GM12878 (cell line): Measurements from ENCODE around the gene FAM120B. TPM values are rescaled to one million over a fixed set of nuclear protein-coding genes. Genes with fewer than 3 reads are reported as not detected.

Experiments used
- ATAC-seq: fragments of 200-7000 bp; cut with Tn5 transposase; 3 replicates; pipeline ENCODE4 v1.9.1; 2020; ENCODE audit warnings: mild to moderate bottlenecking, moderate library complexity
- Bru-seq: library from RNA; stranded (reverse); fragments of 400-500 nt; gene quantifications from one replicate; lab custom pipeline; 2021; lab: Mats Ljungman, UMichigan
- BruChase-seq, 2 experiments: library from RNA; stranded (reverse); fragments of 400-500 nt; gene quantifications; one replicate each; lab custom pipeline; 2021; lab: Mats Ljungman, UMichigan
- BruUV-seq: library from RNA; stranded (reverse); fragments of 400-500 nt; replicated peaks from 2 replicates; lab custom pipeline; 2021; lab: Mats Ljungman, UMichigan
- CTCF ChIA-PET: fragments of 300-600 bp; sonication (Branson Sonifier 250); formaldehyde crosslinking; extraction: SDS; loops from one replicate; lab custom pipeline; 2021; ENCODE audit warnings: inconsistent platforms; lab: Yijun Ruan, JAX
- POLR2A ChIA-PET: fragments of 350-600 bp; formaldehyde crosslinking; extraction: SDS; loops from one replicate; lab custom pipeline; 2021; ENCODE audit warnings: inconsistent platforms; lab: Charles Lee
- RAD21 ChIA-PET: fragments of 300-600 bp; sonication (Branson Sonifier 250); formaldehyde crosslinking; loops from one replicate; lab custom pipeline; 2023; ENCODE audit warnings: antibody characterized with exemption; ENCODE audit not compliant: unreplicated experiment; lab: Charles Lee
- SMC1A ChIA-PET: fragments of 300-600 bp; sonication (Branson Sonifier 250); formaldehyde crosslinking; loops from one replicate; lab custom pipeline; 2023; ENCODE audit not compliant: unreplicated experiment, uncharacterized antibody; lab: Charles Lee
- DNase-seq: peaks from one replicate; pipeline ENCODE4 v3.0.0-alpha.2; 2011; ENCODE audit warnings: low read depth, low spot score
- FAIRE-seq: peaks from 3 replicates; lab custom pipeline; 2011; peaks lifted over from hg19 to GRCh38; lab: Jason Lieb, UNC
- H2AFZ ChIP-seq: 2 replicates; pipeline ENCODE4 v1.6.0; 2011; ENCODE audit warnings: low read depth, low read length, control low read depth; ENCODE audit not compliant: control insufficient read depth
- H3K27ac ChIP-seq: 2 replicates; pipeline ENCODE4 v1.5.1; 2011; ENCODE audit warnings: control low read depth; ENCODE audit not compliant: control insufficient read depth, insufficient read depth
- H3K27me3 ChIP-seq, 2 experiments: replicated peaks in 1 of 2; 2 replicates each; pipeline versions ENCODE4 v1.6.0 to v1.6.1; 2011; ENCODE audit warnings: low read length in 1 of 2; ENCODE audit not compliant: control insufficient read depth in 2 of 2, insufficient read depth in 2 of 2
- H3K36me3 ChIP-seq, 2 experiments: 2 replicates each; pipeline ENCODE4 v1.5.1; 2011; ENCODE audit warnings: low read length in 1 of 2; ENCODE audit not compliant: control insufficient read depth in 2 of 2, insufficient read depth in 2 of 2
- H3K4me1 ChIP-seq: 2 replicates; pipeline ENCODE4 v1.6.1; 2011; ENCODE audit warnings: mild to moderate bottlenecking, low read length, moderate library complexity, mixed read lengths; ENCODE audit not compliant: control insufficient read depth, insufficient read depth
- H3K4me2 ChIP-seq: 2 replicates; pipeline ENCODE4 v1.6.0; 2011; ENCODE audit warnings: control low read depth; ENCODE audit not compliant: control insufficient read depth, insufficient read depth
- H3K4me3 ChIP-seq: fragments of 200-600 bp; sonication (generic); 2 replicates; pipeline ENCODE4 v1.5.1; 2016
- H3K79me2 ChIP-seq: 2 replicates; pipeline ENCODE4 v1.6.0; 2011; ENCODE audit warnings: low read length; ENCODE audit not compliant: control insufficient read depth, insufficient read depth
- H3K9ac ChIP-seq: 2 replicates; pipeline ENCODE4 v1.8.0; 2011; ENCODE audit warnings: low read length, control low read depth, mixed read lengths; ENCODE audit not compliant: control insufficient read depth, insufficient read depth
- H3K9me3 ChIP-seq: replicated peaks from 3 replicates; pipeline ENCODE4 v1.5.1; 2011; ENCODE audit warnings: mild to moderate bottlenecking, low read length; ENCODE audit not compliant: control insufficient read depth, insufficient read depth
- H4K20me1 ChIP-seq: 2 replicates; pipeline ENCODE4 v1.6.0; 2011; ENCODE audit not compliant: control insufficient read depth, insufficient read depth
- CBFB ChIP-seq: IDR thresholded peaks from 2 replicates; pipeline ENCODE4 v1.6.1; 2016; ENCODE audit warnings: antibody characterized with exemption, low read depth
- CHD2 ChIP-seq: IDR thresholded peaks from 2 replicates; pipeline ENCODE4 v1.6.1; 2011; ENCODE audit warnings: low read depth, low read length, improper control_type of control experiment, borderline replicate concordance
- HCFC1 ChIP-seq: fragments of 150-350 bp; IDR thresholded peaks from 2 replicates; pipeline ENCODE4 v1.6.1; 2014; ENCODE audit warnings: low read length
- PAX5 ChIP-seq: IDR thresholded peaks from 2 replicates; pipeline ENCODE4 v1.6.1; 2011; ENCODE audit warnings: low read depth, low read length, borderline replicate concordance
- RCOR1 ChIP-seq: conservative IDR thresholded peaks from 2 replicates; pipeline ENCODE4 v1.6.1; 2012; ENCODE audit warnings: low read depth, low read length, improper control_type of control experiment
- RUNX3 ChIP-seq: IDR thresholded peaks from 2 replicates; pipeline ENCODE4 v1.6.1; 2012; ENCODE audit warnings: low read length, inconsistent platforms
- SIN3A ChIP-seq: IDR thresholded peaks from 2 replicates; pipeline ENCODE4 v1.6.1; 2012; ENCODE audit warnings: low read depth, low read length, improper control_type of control experiment
- TARDBP ChIP-seq: IDR thresholded peaks from 2 replicates; pipeline ENCODE4 v1.6.1; 2016; ENCODE audit warnings: borderline replicate concordance
- TCF12 ChIP-seq: IDR thresholded peaks from 2 replicates; pipeline ENCODE4 v1.6.1; 2011; ENCODE audit warnings: low read depth, mild to moderate bottlenecking, low read length
- TCF7 ChIP-seq: IDR thresholded peaks from 2 replicates; pipeline ENCODE4 v1.6.1; 2014; ENCODE audit warnings: antibody characterized with exemption, borderline replicate concordance
- WRNIP1 ChIP-seq: IDR thresholded peaks from 2 replicates; pipeline ENCODE4 v1.6.1; 2011; ENCODE audit warnings: low read depth, low read length, improper control_type of control experiment, borderline replicate concordance
- ZSCAN29 ChIP-seq: fragments of 450-650 bp; IDR thresholded peaks from 2 replicates; pipeline ENCODE4 v1.6.1; 2017; ENCODE audit warnings: mild to moderate bottlenecking, moderate library complexity
- WGBS: methylation state at CpG from one replicate; pipeline ENCODE4 v1.1.6; 2016; ENCODE audit warnings: low lambda C conversion rate; ENCODE audit not compliant: insufficient replicate concordance, insufficient coverage; ENCODE audit errors: missing lambda C conversion rate; 5-methylcytosine and 5-hydroxymethylcytosine counted together
- in situ Hi-C: fragments of 300-500 bp; cut with MboI; formaldehyde crosslinking; loops from 9 replicates; pipeline ENCODE4 v1.14.3; 2018; ENCODE audit warnings: mixed read lengths
- intact Hi-C: fragments of 100-400 bp; cut with micrococcal nuclease; formaldehyde crosslinking; loops from one replicate; pipeline ENCODE4 v1.14.2; 2022; ENCODE audit not compliant: unreplicated experiment
- long read RNA-seq, 2 experiments: library from polyadenylated mRNA; unstranded; transcript quantifications; one replicate each; pipeline ENCODE4 v2.0.0, GENCODE V29; 2019 to 2020
- polyA minus RNA-seq, 3 experiments: library from RNA; depleted of rRNA, polyadenylated mRNA; stranded (reverse); fragments of >200 nt; gene quantifications; 2 replicates each; pipeline ENCODE4 v1.2.3, GENCODE V29; 2011
- polyA plus RNA-seq, 11 experiments: library from polyadenylated mRNA; depleted of rRNA in 4 of 11; unstranded in 6 of 11; stranded (reverse) in 5 of 11; fragments of >200 nt; fragmentation: Nextera tagmentation in 4 of 11; fragmentation: Illumina TruSeq in 1 of 11; extraction: Ambion mirVana in 4 of 11; extraction: Trizol in 1 of 11; gene quantifications; 1 replicate in 1 of 11; 2 replicates in 10 of 11; pipeline versions ENCODE4 v1.2.1 to v1.2.3, GENCODE V29; 2011 to 2016; ENCODE audit warnings: inconsistent platforms in 2 of 11, missing spikeins in 2 of 11, low read depth in 1 of 11
- total RNA-seq, 4 experiments: library from RNA; depleted of rRNA in 3 of 4; stranded (reverse); fragments of >200 nt in 3 of 4; fragmentation: Illumina TruSeq in 1 of 4; extraction: Trizol in 1 of 4; gene quantifications; 2 replicates each; pipeline versions ENCODE4 v1.2.1 to v1.2.3, GENCODE V29; 2013 to 2021
- TF ChIP-seq, protein P1 (sequence below): IDR thresholded peaks from 2 replicates; pipeline ENCODE4 v1.6.1; 2012; ENCODE audit warnings: low read depth, low read length, improper control_type of control experiment
- TF ChIP-seq, protein P2 (sequence below): IDR thresholded peaks from 2 replicates; pipeline ENCODE4 v1.6.1; 2011; ENCODE audit warnings: low read depth, mild to moderate bottlenecking, low read length, moderate library complexity, borderline replicate concordance; ENCODE audit errors: extremely low read depth

The FAM120B gene
- total RNA-seq (2013; cell fraction: nucleolus; rRNA removed), result 72.4 and 76.8 TPM in 2 replicates
- 12.8 and 13.0 TPM in 2 replicates for total RNA-seq (2014; rRNA removed)
- total RNA-seq (2014; rRNA removed; fragmentation: Illumina TruSeq; extraction: Trizol), result 13.4 and 13.9 TPM in 2 replicates
- 20.2 and 20.8 TPM in 2 replicates for total RNA-seq (2021)
- polyA plus RNA-seq (2011; ENCODE audit: low read depth), result 7.8 TPM
- 13.7 TPM in 2 replicates for polyA plus RNA-seq (2011; rRNA removed)
- 11.0 and 12.8 TPM in 2 replicates for polyA plus RNA-seq (2011; cell fraction: cytosol; rRNA removed)
- polyA plus RNA-seq (2011; cell fraction: nucleus; rRNA removed), result 24.5 and 25.8 TPM in 2 replicates
- polyA plus RNA-seq (2012), result 12.2 and 14.1 TPM in 2 replicates
- polyA plus RNA-seq (2014; fragmentation: Illumina TruSeq; extraction: Trizol), result 19.6 and 24.6 TPM in 2 replicates
- polyA plus RNA-seq (2014; fragmentation: Nextera tagmentation; extraction: Ambion mirVana), result 1 to 10 TPM; 3.3 to 4.8 TPM
- 16.4 and 16.9 TPM in 2 replicates for polyA plus RNA-seq (2014; rRNA removed)
- 10 to 100 TPM; 21.1 to 21.6 TPM for polyA plus RNA-seq (2016; fragmentation: Nextera tagmentation; extraction: Ambion mirVana)
- polyA minus RNA-seq (2011; rRNA and poly(A)+ RNA removed), result 33.9 and 34.2 TPM in 2 replicates
- polyA minus RNA-seq (2011; cell fraction: cytosol; rRNA and poly(A)+ RNA removed), result 5.5 and 8.2 TPM in 2 replicates
- polyA minus RNA-seq (2011; cell fraction: nucleus; rRNA and poly(A)+ RNA removed), result 26.8 and 33.3 TPM in 2 replicates
- Bru-seq, nascent RNA, result percentile 83 among the genes with signal in this experiment
- percentile 79 among the genes with signal in this experiment for BruChase-seq, experiment 1, labeled RNA remaining after a 6-hour chase
- BruChase-seq, experiment 2, labeled RNA remaining after a 2-hour chase, result percentile 86 among the genes with signal in this experiment
- long read RNA-seq, experiment 1, full-length matches to known transcripts, result 11 of 16 reads
- long read RNA-seq, experiment 1, partial matches to known transcripts, result 1 of 16 reads
- long read RNA-seq, experiment 1, other reads (novel, unspliced or antisense), result 4 of 16 reads
- long read RNA-seq, experiment 2, partial matches to known transcripts, result 12 of 18 reads
- long read RNA-seq, experiment 2, other reads (novel, unspliced or antisense), result 6 of 18 reads

DNA sequence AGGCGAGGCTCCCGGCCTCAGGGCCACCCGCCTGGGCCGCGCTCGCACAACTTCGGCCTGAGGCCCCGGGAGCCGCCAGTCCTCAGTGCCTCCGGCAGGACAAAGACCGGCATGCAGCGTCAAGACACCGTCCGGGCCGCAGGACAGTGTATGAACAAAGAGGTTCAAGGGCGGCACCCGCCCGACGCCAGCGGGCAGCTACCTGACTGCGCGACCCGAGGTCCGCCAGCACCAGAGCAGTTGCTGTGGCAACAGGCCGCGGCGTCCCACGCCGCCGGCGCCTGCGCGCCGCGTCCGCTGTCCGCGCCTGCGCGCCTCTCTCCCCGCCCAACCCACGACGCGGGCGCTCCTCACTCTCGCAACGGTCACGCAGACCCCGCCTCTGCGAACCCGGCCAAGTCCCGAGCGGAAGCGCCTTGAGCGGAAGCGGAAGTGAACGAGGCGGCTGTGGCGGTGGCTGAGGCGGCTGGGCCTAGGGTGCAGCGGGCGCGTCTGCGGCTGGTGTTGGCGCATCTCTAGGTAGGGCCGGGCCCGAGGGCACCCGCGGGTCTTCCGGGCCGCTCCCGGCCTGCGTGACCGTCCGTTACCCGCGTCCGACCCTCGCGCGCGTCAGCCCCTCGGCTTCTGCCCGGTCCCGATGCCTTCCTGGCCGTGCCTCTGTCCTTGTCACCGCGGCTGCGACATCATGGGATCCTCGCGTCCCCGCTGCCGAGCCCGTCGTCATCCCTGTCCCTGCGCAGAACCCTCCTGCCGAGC is at the start of gene FAM120B:
Gene FAM120B, plus strand, starts transcription at position 435 of the 756 bp plus-strand sequence. CDS start 10,633 bp downstream, outside the sequence.
- no peaks in the 10 kb centered on the region; the same call in 2 of the 3 replicates for H3K9me3 ChIP-seq
- H3K27ac ChIP-seq, result peak within 1 kb of the TSS; percentile 84
- WGBS, result under 1% methylated on average over 75 of the region's 97 CpGs
- intact Hi-C loops, result loop anchor here (5.0 to 10.0 kb wide), 2 partner anchors 211 to 582 kb away; partner anchors contain the start of gene PHF10
- peak within 1 kb of the TSS; percentile 74 for H3K9ac ChIP-seq
- ChIA-PET CTCF (no interaction called here), RAD21 (interaction anchor here (1.3 kb wide), 1 partner anchor 16 kb away, joined by 3 read pairs; the partner anchor contains the start of gene DLL1), SMC1A (interaction anchor here (1.2 kb wide), 1 partner anchor 14 kb away, joined by 4 read pairs; no protein-coding TSS in a partner anchor), POLR2A (interaction anchor here (0.7 kb wide), 1 partner anchor 14 kb away, joined by 5 read pairs; no protein-coding TSS in a partner anchor)
- in situ Hi-C loops, result no loop called here
- peaks cover 47% of the 10 kb centered on the region for H3K79me2 ChIP-seq
- H3K4me1 ChIP-seq, result peaks cover 5% of the 10 kb centered on the region; the same call in 1 of the 2 replicates
- peak within 1 kb of the TSS; percentile 94 for H3K4me3 ChIP-seq
- FAIRE-seq, result no peak
- no peaks in the 10 kb centered on the region for H3K36me3 ChIP-seq
- no peaks in the 10 kb centered on the region for H4K20me1 ChIP-seq
- DNase-seq, result peak; percentile 72
- H3K4me2 ChIP-seq, result peak within 1 kb of the TSS; percentile 97
- no peaks in the 10 kb centered on the region for H3K27me3 ChIP-seq
- ATAC-seq, result peak; percentile 96
- peak within 1 kb of the TSS; percentile 81 for H2AFZ ChIP-seq
- BruUV-seq, result no TSS peak
- TF ChIP-seq, protein P1, sequence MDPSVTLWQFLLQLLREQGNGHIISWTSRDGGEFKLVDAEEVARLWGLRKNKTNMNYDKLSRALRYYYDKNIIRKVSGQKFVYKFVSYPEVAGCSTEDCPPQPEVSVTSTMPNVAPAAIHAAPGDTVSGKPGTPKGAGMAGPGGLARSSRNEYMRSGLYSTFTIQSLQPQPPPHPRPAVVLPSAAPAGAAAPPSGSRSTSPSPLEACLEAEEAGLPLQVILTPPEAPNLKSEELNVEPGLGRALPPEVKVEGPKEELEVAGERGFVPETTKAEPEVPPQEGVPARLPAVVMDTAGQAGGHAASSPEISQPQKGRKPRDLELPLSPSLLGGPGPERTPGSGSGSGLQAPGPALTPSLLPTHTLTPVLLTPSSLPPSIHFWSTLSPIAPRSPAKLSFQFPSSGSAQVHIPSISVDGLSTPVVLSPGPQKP, result peak; percentile 85
- TF ChIP-seq CBFB (no peak), PAX5 (peak; percentile 69; the same call in 1 of the 2 replicates), HCFC1 (peak; percentile 58; the same call in 1 of the 2 replicates), TCF12 (0 out of 2 replicates have a peak, but pooled peaks have one; percentile 34), WRNIP1 (no peak), RCOR1 (no peak), RUNX3 (peak; percentile 52), SIN3A (peak; percentile 91), TCF7 (no peak), TARDBP (no peak), ZSCAN29 (no peak), CHD2 (peak; percentile 25; the same call in 1 of the 2 replicates)
- TF ChIP-seq, protein P2, sequence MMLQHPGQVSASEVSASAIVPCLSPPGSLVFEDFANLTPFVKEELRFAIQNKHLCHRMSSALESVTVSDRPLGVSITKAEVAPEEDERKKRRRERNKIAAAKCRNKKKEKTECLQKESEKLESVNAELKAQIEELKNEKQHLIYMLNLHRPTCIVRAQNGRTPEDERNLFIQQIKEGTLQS, result no peak
